Trophoblast cell (in vitro differentiated cells and primary cell): ENCODE data around the gene SFRP5. TPM values are rescaled to one million over a fixed set of nuclear protein-coding genes. Genes with fewer than 3 reads are reported as not detected.

Experiments
- DNase-seq, 2 donors: peaks; one replicate each; pipeline ENCODE4 v3.0.0-alpha.2; 2016
- H2AFZ ChIP-seq: 2 replicates; pipeline ENCODE4 v1.6.1; 2013; ENCODE audit warnings: low read length, moderate library complexity, mild to moderate bottlenecking; ENCODE audit not compliant: insufficient read depth, poor library complexity
- H2AK5ac ChIP-seq: 2 replicates; pipeline ENCODE4 v1.6.1; 2013; ENCODE audit warnings: mild to moderate bottlenecking, low read length
- H2BK120ac ChIP-seq: 2 replicates; pipeline ENCODE4 v1.6.1; 2013; ENCODE audit warnings: low read length, mild to moderate bottlenecking, moderate library complexity; ENCODE audit not compliant: insufficient read depth, poor library complexity
- H2BK12ac ChIP-seq: 2 replicates; pipeline ENCODE4 v1.6.1; 2013; ENCODE audit warnings: mild to moderate bottlenecking, low read length, moderate library complexity
- H2BK5ac ChIP-seq: 2 replicates; pipeline ENCODE4 v1.6.1; 2013; ENCODE audit warnings: low read length, low read depth, moderate library complexity, mild to moderate bottlenecking; ENCODE audit not compliant: poor library complexity
- H3K14ac ChIP-seq: 2 replicates; pipeline ENCODE4 v1.6.1; 2013; ENCODE audit warnings: mild to moderate bottlenecking, low read length
- H3K18ac ChIP-seq: 2 replicates; pipeline ENCODE4 v1.6.1; 2013; ENCODE audit warnings: mild to moderate bottlenecking, low read length
- H3K23ac ChIP-seq: 2 replicates; pipeline ENCODE4 v1.6.1; 2013; ENCODE audit warnings: low read length
- H3K27ac ChIP-seq: 2 replicates; pipeline ENCODE4 v1.5.1; 2013; ENCODE audit warnings: low read depth, mild to moderate bottlenecking, inconsistent platforms, low read length, moderate library complexity
- H3K27me3 ChIP-seq: 2 replicates; pipeline ENCODE4 v1.6.1; 2013; ENCODE audit warnings: inconsistent platforms, mild to moderate bottlenecking, low read length, moderate library complexity; ENCODE audit not compliant: insufficient read depth
- H3K36me3 ChIP-seq, 2 experiments: 1 replicate in 1 of 2; 2 replicates in 1 of 2; pipeline ENCODE4 v1.6.1; 2013; ENCODE audit warnings: low read length in 2 of 2, mild to moderate bottlenecking in 2 of 2, moderate library complexity in 1 of 2; ENCODE audit not compliant: insufficient read depth in 2 of 2, control insufficient read depth in 1 of 2
- H3K4ac ChIP-seq: 2 replicates; pipeline ENCODE4 v1.6.1; 2013; ENCODE audit warnings: low read depth, mild to moderate bottlenecking, low read length, moderate library complexity
- H3K4me1 ChIP-seq, 2 experiments: 1 replicate in 1 of 2; 2 replicates in 1 of 2; pipeline ENCODE4 v1.6.1; 2013; ENCODE audit warnings: low read length in 2 of 2, mild to moderate bottlenecking in 2 of 2, moderate library complexity in 1 of 2; ENCODE audit not compliant: insufficient read depth in 2 of 2, control insufficient read depth in 1 of 2
- H3K4me2 ChIP-seq: 2 replicates; pipeline ENCODE4 v1.6.1; 2013; ENCODE audit warnings: inconsistent platforms, mild to moderate bottlenecking, low read length, moderate library complexity
- H3K4me3 ChIP-seq: 2 replicates; pipeline ENCODE4 v1.5.1; 2013; ENCODE audit warnings: mild to moderate bottlenecking, low read depth, low read length, inconsistent platforms
- H3K79me1 ChIP-seq: one replicate; pipeline ENCODE4 v1.6.1; 2013; ENCODE audit warnings: low read length
- H3K79me2 ChIP-seq: 2 replicates; pipeline ENCODE4 v1.6.1; 2013; ENCODE audit warnings: low read length, mild to moderate bottlenecking; ENCODE audit not compliant: control insufficient read depth, insufficient read depth, poor library complexity
- H3K9ac ChIP-seq: 2 replicates; pipeline ENCODE4 v1.6.1; 2013; ENCODE audit warnings: mild to moderate bottlenecking, low read length
- H3K9me3 ChIP-seq: 2 replicates; pipeline ENCODE4 v1.6.1; 2013; ENCODE audit warnings: low read depth, mild to moderate bottlenecking, control low read depth, inconsistent platforms, low read length; ENCODE audit not compliant: insufficient read depth
- H4K12ac ChIP-seq: 2 replicates; pipeline ENCODE4 v1.6.1; 2013; ENCODE audit warnings: low read depth, mild to moderate bottlenecking, low read length, moderate library complexity
- H4K8ac ChIP-seq: 2 replicates; pipeline ENCODE4 v1.6.1; 2013; ENCODE audit warnings: low read depth, mild to moderate bottlenecking, low read length, moderate library complexity
- H4K91ac ChIP-seq: one replicate; pipeline ENCODE4 v1.6.1; 2013; ENCODE audit warnings: low read depth, mild to moderate bottlenecking, low read length, moderate library complexity
- WGBS: extraction: QIAGEN DNeasy Blood & Tissue Kit; methylation state at CpG from one replicate; pipeline ENCODE4 v1.1.7; 2013; ENCODE audit warnings: missing lambda C conversion rate; ENCODE audit not compliant: insufficient read length, insufficient coverage; ENCODE audit errors: extremely low coverage; 5-methylcytosine and 5-hydroxymethylcytosine counted together
- polyA plus RNA-seq: library from polyadenylated mRNA; stranded (reverse); fragments of 200-250 nt; gene quantifications from 2 replicates; pipeline ENCODE4 v1.2.3, GENCODE V29; 2013

SFRP5 gene
- polyA plus RNA-seq = not detected in 2 replicates

- Histone ChIP-seq H3K18ac (no peak within 1 kb of the TSS), H3K23ac (no peak within 1 kb of the TSS), H2BK120ac (no peak within 1 kb of the TSS), H4K12ac (no peak within 1 kb of the TSS), H3K4ac (no peak within 1 kb of the TSS), H2BK12ac (no peak within 1 kb of the TSS), H3K4me1 (peaks cover 2 to 8% of the 10 kb centered on the region in 2 experiments), H3K4me2 (peak within 1 kb of the TSS; percentile 48), H4K8ac (no peak within 1 kb of the TSS), H2BK5ac (no peak within 1 kb of the TSS), H3K9ac (no peak within 1 kb of the TSS), H3K14ac (no peak within 1 kb of the TSS), H3K9me3 (peaks cover 5% of the 10 kb centered on the region), H3K27ac (no peak within 1 kb of the TSS), H3K79me2 (no peaks in the 10 kb centered on the region), H3K4me3 (peak within 1 kb of the TSS; percentile 60), H4K91ac (no peak within 1 kb of the TSS), H2AK5ac (no peak within 1 kb of the TSS), H3K36me3 (no peaks in the 10 kb centered on the region), H2AFZ (no peak within 1 kb of the TSS), H3K27me3 (peaks cover 40% of the 10 kb centered on the region), H3K79me1 (no peaks in the 10 kb centered on the region)
- DNase-seq = no peak
- no CpG with 5 or more reads among the region's 44 CpGs for WGBS
Observed at GRCh38 chr10:97771913-97772823, at the start of gene SFRP5. SFRP5 (minus strand) TSS chr10:97771999; CDS start chr10:97771833, 166 bp downstream.

GRCh38 chr10:97820096-97820704 is 48.4 kb upstream of the SFRP5 start:
- Histone ChIP-seq H2BK5ac (no peak overlapping the region), H4K91ac (no peak overlapping the region), H3K36me3 (no peaks in the 10 kb centered on the region), H3K9me3 (no peaks in the 10 kb centered on the region), H2AFZ (no peak overlapping the region), H3K27ac (no peak overlapping the region), H3K4me1 (no peaks in the 10 kb centered on the region), H3K79me2 (no peaks in the 10 kb centered on the region), H4K8ac (no peak overlapping the region), H3K4me2 (no peak overlapping the region), H4K12ac (no peak overlapping the region), H3K14ac (no peak overlapping the region), H3K9ac (no peak overlapping the region), H3K79me1 (no peaks in the 10 kb centered on the region), H3K4ac (no peak overlapping the region), H3K27me3 (no peaks in the 10 kb centered on the region), H3K23ac (no peak overlapping the region), H2BK120ac (no peak overlapping the region), H3K4me3 (no peak overlapping the region), H3K18ac (no peak overlapping the region), H2BK12ac (no peak overlapping the region), H2AK5ac (no peak overlapping the region)
- WGBS = no CpG with 5 or more reads among the region's 8 CpGs
- DNase-seq = no peak

- Histone ChIP-seq H3K9me3 (no peaks in the 10 kb centered on the region), H3K27me3 (no peaks in the 10 kb centered on the region)
Observed at GRCh38 chr10:97818572-97818971, 46.8 kb upstream of the SFRP5 start.

GRCh38 chr10:97816609-97817008 is 44.8 kb upstream of the SFRP5 start:
- no peak overlapping the region for H3K4me2 ChIP-seq
- H4K12ac ChIP-seq = no peak overlapping the region
- no peak overlapping the region for H3K27ac ChIP-seq
- no peaks in the 10 kb centered on the region for H3K4me1 ChIP-seq
- H3K27me3 ChIP-seq = no peaks in the 10 kb centered on the region
- DNase-seq = no peak
- H2AFZ ChIP-seq = no peak overlapping the region
- H4K91ac ChIP-seq = no peak overlapping the region
- no peak overlapping the region for H3K4me3 ChIP-seq
- no peak overlapping the region for H2BK12ac ChIP-seq
- no CpG with 5 or more reads among the region's 4 CpGs for WGBS
- no peak overlapping the region for H4K8ac ChIP-seq
- H3K36me3 ChIP-seq = no peaks in the 10 kb centered on the region
- H3K9ac ChIP-seq = no peak overlapping the region
- H2AK5ac ChIP-seq = no peak overlapping the region
- H3K14ac ChIP-seq = no peak overlapping the region
- H2BK120ac ChIP-seq = no peak overlapping the region
- no peak overlapping the region for H3K18ac ChIP-seq
- no peaks in the 10 kb centered on the region for H3K79me1 ChIP-seq
- H3K4ac ChIP-seq = no peak overlapping the region
- no peak overlapping the region for H2BK5ac ChIP-seq
- H3K79me2 ChIP-seq = no peaks in the 10 kb centered on the region
- no peak overlapping the region for H3K23ac ChIP-seq
- H3K9me3 ChIP-seq = no peaks in the 10 kb centered on the region

More at GRCh38 chr10:97818572-97818971, 46.8 kb upstream of the SFRP5 start:
- H3K23ac ChIP-seq = no peak overlapping the region
- no peak overlapping the region for H3K4ac ChIP-seq
- no peaks in the 10 kb centered on the region for H3K36me3 ChIP-seq
- no peak overlapping the region for H3K14ac ChIP-seq
- no peak overlapping the region for H2AK5ac ChIP-seq
- no peak overlapping the region for H2BK5ac ChIP-seq
- no peak overlapping the region for H2BK12ac ChIP-seq
- H2BK120ac ChIP-seq = no peak overlapping the region
- H4K12ac ChIP-seq = no peak overlapping the region
- no peaks in the 10 kb centered on the region for H3K4me1 ChIP-seq
- no peak overlapping the region for H3K4me3 ChIP-seq
- H3K79me2 ChIP-seq = no peaks in the 10 kb centered on the region
- H2AFZ ChIP-seq = no peak overlapping the region
- no peaks in the 10 kb centered on the region for H3K79me1 ChIP-seq
- no peak overlapping the region for H3K18ac ChIP-seq
- no peak overlapping the region for H3K4me2 ChIP-seq
- H3K27ac ChIP-seq = no peak overlapping the region
- no peak overlapping the region for H4K8ac ChIP-seq
- DNase-seq = no peak
- H4K91ac ChIP-seq = no peak overlapping the region
- H3K9ac ChIP-seq = no peak overlapping the region
